Neuron (in vitro differentiated cells): ENCODE measurements around the gene TTC22.
"Not testable (repeated sequence)": the region's sequence is repeated elsewhere in the genome, so short reads cannot be mapped to it uniquely, and the experiment has no call there.

Experiments
- H2AFZ ChIP-seq: one replicate; pipeline ENCODE4 v1.6.1; 2013; ENCODE audit warnings: low read depth, mild to moderate bottlenecking, inconsistent platforms, low read length, moderate library complexity
- H3K27me3 ChIP-seq: one replicate; pipeline ENCODE4 v1.6.1; 2013; ENCODE audit warnings: low read length; ENCODE audit not compliant: insufficient read depth
- H3K36me3 ChIP-seq: one replicate; pipeline ENCODE4 v1.6.1; 2013; ENCODE audit warnings: low read length; ENCODE audit not compliant: insufficient read depth
- H3K4me1 ChIP-seq: one replicate; pipeline ENCODE4 v1.6.1; 2013; ENCODE audit warnings: low read length; ENCODE audit not compliant: insufficient read depth
- H3K4me3 ChIP-seq: 2 replicates; pipeline ENCODE4 v1.5.1; 2013; ENCODE audit warnings: mild to moderate bottlenecking, low read length, moderate library complexity
- H3K9me3 ChIP-seq: one replicate; pipeline ENCODE4 v1.6.1; 2013; ENCODE audit warnings: low read length

The TTC22 gene

DNA sequence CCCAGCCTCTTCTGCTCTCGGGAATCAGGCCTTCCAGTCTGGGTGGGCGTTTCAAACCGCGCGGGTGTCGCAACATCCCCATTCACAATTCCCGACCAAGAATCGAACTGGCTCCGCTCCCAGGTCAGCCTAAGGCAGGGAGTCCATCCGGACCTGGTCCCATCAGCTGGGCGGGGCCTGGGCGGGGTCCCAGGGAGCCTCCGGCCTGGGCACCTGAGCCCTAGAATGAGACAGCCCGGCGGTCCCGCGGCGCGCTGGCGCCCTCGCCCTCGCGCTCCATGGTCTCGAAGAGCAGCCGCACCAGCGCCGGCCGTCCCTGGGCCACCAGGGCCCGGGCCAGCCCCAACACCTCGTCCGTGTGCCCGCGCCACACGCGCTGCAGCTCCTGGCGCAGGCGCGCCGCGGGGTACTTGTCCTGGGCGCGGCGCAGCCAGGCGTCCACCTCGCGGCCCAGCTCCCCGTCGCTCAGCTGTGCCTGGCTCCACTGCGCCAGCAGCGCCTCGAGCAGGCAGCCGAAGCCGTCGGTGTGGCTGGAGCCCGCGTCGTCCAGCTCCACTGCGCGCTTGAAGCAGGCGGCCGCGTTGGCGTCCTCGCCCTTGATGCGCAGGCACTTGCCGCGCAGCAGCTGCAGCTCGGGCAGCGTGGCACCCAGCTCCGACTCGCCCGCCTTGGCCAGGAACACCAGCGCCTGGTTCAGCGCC, 19.9 kb downstream of the TTC22 start:
- no peak overlapping the region for H2AFZ ChIP-seq
- no peak overlapping the region for H3K4me3 ChIP-seq
- peaks cover 32% of the 10 kb centered on the region for H3K27me3 ChIP-seq
- H3K36me3 ChIP-seq, result no peaks in the 10 kb centered on the region
- H3K4me1 ChIP-seq, result no peaks in the 10 kb centered on the region
- no peaks in the 10 kb centered on the region for H3K9me3 ChIP-seq

GRCh38 chr1:54777431-54777830, 23.7 kb downstream of the TTC22 start:
- Histone ChIP-seq H3K4me1 (no peaks in the 10 kb centered on the region), H2AFZ (no peak overlapping the region), H3K9me3 (no peaks in the 10 kb centered on the region), H3K27me3 (peaks cover 22% of the 10 kb centered on the region), H3K4me3 (no peak overlapping the region), H3K36me3 (no peaks in the 10 kb centered on the region)

- Histone ChIP-seq H3K4me1 (no peaks in the 10 kb centered on the region), H3K27me3 (peaks cover 18% of the 10 kb centered on the region), H3K4me3 (no peak overlapping the region), H2AFZ (no peak overlapping the region), H3K9me3 (no peaks in the 10 kb centered on the region), H3K36me3 (no peaks in the 10 kb centered on the region)
These were observed 24.1 kb downstream of the TTC22 start for GRCh38 chr1:54777011-54777410.

DNA sequence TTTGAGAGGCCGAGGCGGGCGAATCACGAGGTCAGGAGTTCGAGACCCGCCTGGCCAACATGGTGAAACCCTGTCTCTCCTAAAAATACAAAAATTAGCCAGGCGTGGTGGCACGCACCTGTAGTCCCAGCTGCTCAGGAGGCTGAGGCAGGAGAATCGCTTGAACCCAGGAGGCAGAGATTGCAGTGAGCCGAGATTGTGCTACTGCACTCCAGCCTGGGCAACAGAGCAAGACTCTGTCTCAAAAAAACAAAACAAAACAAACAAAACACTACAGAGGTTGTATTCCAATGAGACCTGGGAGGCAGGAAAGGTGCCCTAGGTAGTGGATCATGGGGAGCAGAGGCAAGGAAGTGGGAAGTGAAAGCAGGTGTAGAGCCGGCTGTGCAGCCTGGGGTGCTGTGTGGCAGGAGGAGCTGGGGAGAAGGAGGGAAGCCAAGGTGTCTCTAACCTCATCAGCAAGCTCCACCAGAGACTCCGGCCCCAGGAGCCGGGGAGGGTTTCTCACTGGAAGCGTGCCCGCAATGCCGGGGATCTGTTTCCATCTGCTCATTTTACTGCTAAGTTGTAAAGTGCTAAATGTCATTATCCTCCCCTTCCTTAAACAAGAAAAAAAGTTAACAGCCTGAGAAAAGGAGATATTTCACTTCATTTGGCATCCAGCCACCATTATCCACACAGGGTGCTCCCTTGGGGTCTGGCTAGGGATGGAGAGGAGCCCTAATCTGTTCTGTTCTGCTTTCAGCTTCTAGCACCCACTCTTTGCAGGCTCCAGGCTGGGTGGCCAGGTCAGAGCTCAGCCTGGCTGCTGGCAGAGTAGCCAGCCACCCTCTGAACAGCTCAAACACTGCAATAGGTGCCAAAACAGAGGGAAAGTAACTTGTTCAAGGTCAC, 25.0 kb downstream of the TTC22 start:
- not testable (repeated sequence) for H3K9me3 ChIP-seq, H3K36me3 ChIP-seq, H3K27me3 ChIP-seq, H3K4me1 ChIP-seq, H3K4me3 ChIP-seq, H2AFZ ChIP-seq

GRCh38 chr1:54774820-54775498, 26.2 kb downstream of the TTC22 start:
- H3K27me3 ChIP-seq, result peaks cover 3% of the 10 kb centered on the region
- no peaks in the 10 kb centered on the region for H3K4me1 ChIP-seq
- no peak overlapping the region for H3K4me3 ChIP-seq
- H3K9me3 ChIP-seq, result no peaks in the 10 kb centered on the region
- H3K36me3 ChIP-seq, result no peaks in the 10 kb centered on the region
- H2AFZ ChIP-seq, result no peak overlapping the region

DNA sequence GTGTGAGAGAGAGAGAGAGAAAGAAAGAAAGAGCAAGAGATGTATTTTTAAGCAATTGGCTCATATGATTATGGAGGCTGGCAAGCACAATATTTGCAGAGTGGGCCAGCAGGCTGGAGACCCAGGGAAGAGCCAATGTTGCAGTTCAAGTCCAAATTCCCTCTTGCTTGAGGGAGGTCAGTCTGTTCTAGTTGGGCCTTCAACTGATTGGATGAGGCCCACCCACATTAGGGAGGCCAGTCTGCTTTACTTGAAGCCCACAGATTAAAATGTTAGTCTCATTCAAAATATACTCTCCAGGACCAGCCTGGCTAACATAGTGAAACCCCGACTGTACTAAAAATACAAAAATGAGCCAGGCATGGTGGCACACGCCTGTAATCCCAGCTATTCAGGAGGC, 28.2 kb downstream of the TTC22 start:
- Histone ChIP-seq H2AFZ (no peak overlapping the region), H3K36me3 (no peaks in the 10 kb centered on the region), H3K9me3 (no peaks in the 10 kb centered on the region), H3K4me3 (no peak overlapping the region), H3K4me1 (no peaks in the 10 kb centered on the region), H3K27me3 (no peaks in the 10 kb centered on the region)

- H3K9me3 ChIP-seq, result no peaks in the 10 kb centered on the region
- no peak overlapping the region for H3K4me3 ChIP-seq
- H2AFZ ChIP-seq, result no peak overlapping the region
- no peaks in the 10 kb centered on the region for H3K36me3 ChIP-seq
- H3K4me1 ChIP-seq, result peaks cover 5% of the 10 kb centered on the region
- no peaks in the 10 kb centered on the region for H3K27me3 ChIP-seq
These were observed 33.0 kb downstream of the TTC22 start for GRCh38 chr1:54768093-54768492.

- Histone ChIP-seq H2AFZ (no peak overlapping the region), H3K27me3 (no peaks in the 10 kb centered on the region), H3K4me1 (peaks cover 8% of the 10 kb centered on the region), H3K36me3 (no peaks in the 10 kb centered on the region), H3K9me3 (no peaks in the 10 kb centered on the region), H3K4me3 (no peak overlapping the region)
These were observed 33.6 kb downstream of the TTC22 start for GRCh38 chr1:54767526-54767925.

DNA sequence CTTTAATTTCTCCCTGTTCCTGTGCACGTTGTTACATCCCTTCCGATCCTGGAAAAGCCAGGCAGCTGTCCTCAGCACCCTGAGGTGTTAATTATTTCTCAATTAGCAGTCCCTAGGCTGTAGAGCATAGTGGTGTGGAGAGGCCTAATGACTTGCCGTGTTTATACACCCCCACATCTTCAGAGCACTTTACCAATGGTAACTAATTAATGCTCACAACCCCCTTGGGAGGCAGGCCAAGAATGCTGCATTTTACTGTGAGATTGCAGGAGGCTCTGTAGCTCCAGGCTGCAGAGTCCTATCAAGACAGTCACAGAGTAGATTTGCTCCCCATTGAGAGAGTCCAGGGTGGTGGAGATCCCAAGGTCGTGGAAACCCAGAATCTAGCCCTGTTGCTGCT, 34.4 kb downstream of the TTC22 start:
- H3K27me3 ChIP-seq, result no peaks in the 10 kb centered on the region
- no peak overlapping the region for H3K4me3 ChIP-seq

GRCh38 chr1:54764922-54765561, 36.1 kb downstream of the TTC22 start:
- Histone ChIP-seq H3K27me3 (no peaks in the 10 kb centered on the region), H3K9me3 (no peaks in the 10 kb centered on the region), H3K4me1 (peaks cover 8% of the 10 kb centered on the region), H2AFZ (peak overlapping the region; percentile 77), H3K36me3 (no peaks in the 10 kb centered on the region), H3K4me3 (peak overlapping the region; percentile 72)

More for the DNA sequence above, 34.4 kb downstream of the TTC22 start:
- no peak overlapping the region for H2AFZ ChIP-seq
- no peaks in the 10 kb centered on the region for H3K9me3 ChIP-seq
- no peaks in the 10 kb centered on the region for H3K36me3 ChIP-seq
- H3K4me1 ChIP-seq, result peaks cover 8% of the 10 kb centered on the region

DNA sequence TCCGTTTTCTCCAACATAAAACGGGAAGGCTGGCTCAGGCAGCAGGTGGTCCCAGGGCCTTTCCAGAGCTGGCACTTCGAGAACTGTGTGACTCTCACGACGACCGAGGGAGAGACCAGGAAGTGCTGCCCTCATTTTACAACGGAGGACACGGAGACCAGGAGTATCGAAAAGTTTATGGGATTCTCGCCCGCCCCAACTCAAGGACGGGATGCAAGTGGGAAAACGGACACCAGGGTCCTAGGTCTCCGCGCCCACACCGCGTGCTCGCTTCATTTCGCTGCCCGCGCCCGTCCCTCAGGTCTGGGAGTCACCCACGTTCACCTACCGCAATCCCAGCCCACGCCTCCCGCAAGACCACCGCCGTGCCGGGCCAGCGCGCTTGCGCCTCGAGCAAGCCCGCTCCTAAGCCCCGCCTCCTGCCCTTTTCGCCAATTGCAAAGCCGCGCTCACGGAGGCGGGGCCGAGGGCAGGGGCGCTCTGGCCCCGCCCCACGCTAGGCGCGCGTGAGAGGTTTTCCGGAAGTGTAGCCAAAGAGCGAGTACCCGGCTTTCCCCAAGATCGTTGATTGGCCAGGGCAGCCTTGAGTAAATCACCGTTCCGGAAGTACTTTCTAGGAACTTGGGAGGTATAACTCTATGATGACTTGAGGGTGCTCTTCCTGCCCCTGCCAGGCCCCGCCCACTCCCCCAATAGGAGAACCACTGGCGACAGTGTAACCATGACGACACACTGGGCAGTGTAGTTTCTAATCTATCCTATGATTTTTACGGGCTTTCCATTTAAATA, 36.8 kb downstream of the TTC22 start, which contains the start of gene PARS2:
Gene PARS2 (minus strand): TSS at position 391 of the 789 bp plus-strand sequence. CDS start 5,362 bp downstream, outside the sequence.
- H3K4me1 ChIP-seq, result peaks cover 8% of the 10 kb centered on the region

DNA sequence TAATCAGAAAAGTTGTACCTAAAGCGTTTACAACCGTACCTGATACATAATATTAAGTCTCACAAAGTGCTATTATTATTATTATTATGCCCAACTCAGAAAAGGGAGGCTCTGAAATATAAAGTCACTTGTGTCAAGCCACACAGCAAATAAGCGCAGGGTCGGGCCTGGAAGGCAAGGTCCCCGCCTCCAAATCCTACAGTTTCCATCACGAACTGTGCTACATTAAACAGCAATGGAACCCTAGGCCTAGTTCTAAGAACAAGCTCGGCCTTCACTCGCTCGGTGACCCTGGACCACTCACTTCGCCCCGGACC, 37.3 kb downstream of the TTC22 start:
- H3K4me3 ChIP-seq, result peak overlapping the region; percentile 98

More for the DNA sequence above, 36.8 kb downstream of the TTC22 start, which contains the start of gene PARS2:
- Histone ChIP-seq H3K9me3 (no peaks in the 10 kb centered on the region), H2AFZ (peak within 1 kb of the TSS; percentile 78), H3K4me3 (peak within 1 kb of the TSS; percentile 98), H3K27me3 (no peaks in the 10 kb centered on the region), H3K36me3 (no peaks in the 10 kb centered on the region)

More for the DNA sequence above, 37.3 kb downstream of the TTC22 start:
- peaks cover 8% of the 10 kb centered on the region for H3K4me1 ChIP-seq
- no peaks in the 10 kb centered on the region for H3K27me3 ChIP-seq
- H2AFZ ChIP-seq, result peak overlapping the region; percentile 78
- H3K9me3 ChIP-seq, result no peaks in the 10 kb centered on the region
- H3K36me3 ChIP-seq, result peaks cover 1% of the 10 kb centered on the region
